ENCODE measurements around the gene CDPF1.
A peak's percentile ranks its signal among the peaks of the same experiment; 100 is the strongest.

CDPF1 gene, protein sequence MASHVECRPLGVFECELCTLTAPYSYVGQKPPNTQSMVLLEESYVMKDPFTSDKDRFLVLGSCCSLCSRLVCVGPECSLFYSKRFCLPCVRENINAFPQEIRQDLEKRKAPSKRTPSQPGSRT

DNA sequence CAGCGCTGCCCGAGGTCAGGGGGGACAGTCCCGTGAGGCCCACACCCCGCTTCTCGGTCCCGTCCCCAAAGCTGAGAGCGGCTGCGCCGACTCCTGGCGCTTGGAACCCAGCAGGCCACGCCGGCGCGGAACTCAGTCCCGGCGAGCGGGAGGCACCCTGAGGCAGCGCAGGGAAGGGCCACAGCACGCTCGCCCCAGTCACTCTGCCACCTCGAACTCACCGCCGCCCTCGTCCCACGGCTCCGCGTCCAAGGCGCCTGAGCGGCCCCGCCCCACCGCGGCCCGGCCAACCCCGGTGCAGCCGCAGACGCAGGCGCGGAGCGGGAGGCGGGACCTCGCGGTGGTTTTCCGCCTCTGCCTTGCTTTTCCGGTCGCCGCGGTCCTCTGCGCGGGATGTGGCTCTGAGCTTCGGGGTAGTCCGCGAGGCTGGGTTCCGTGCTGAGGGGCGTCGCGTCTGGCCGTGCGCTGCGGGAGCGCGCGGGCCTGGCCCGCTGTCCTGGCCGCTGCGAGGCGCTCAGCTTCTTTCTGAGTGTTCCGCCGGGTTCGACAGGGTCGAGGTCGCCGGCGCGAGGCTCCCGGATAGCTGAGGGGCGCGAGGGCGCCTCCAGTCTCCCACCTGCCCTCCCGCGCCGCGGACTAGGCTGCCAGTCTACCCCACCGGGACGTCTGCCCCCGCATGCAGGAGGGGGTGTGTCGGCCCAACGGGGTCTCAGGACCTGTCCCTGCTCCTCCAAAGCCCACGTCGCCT lies at the start of gene CDPF1:
Gene CDPF1 (minus strand): TSS at position 259 of the 748 bp plus-strand sequence. CDS start 2,009 bp downstream, outside the sequence.
- Histone ChIP-seq H3K36me3 (no peaks in the 10 kb centered on the region), H3K9me3 (ENCODE audit: severe bottlenecking) (peaks cover 2% of the 10 kb centered on the region), H3K27me3 (ENCODE audit: insufficient read depth, low read depth, severe bottlenecking) (no peaks in the 10 kb centered on the region), H3K4me3 (ENCODE audit: low read depth, low read length) (peak within 1 kb of the TSS; percentile 87), H3K27ac (peak within 1 kb of the TSS; percentile 90)
- TF ChIP-seq, protein P1, sequence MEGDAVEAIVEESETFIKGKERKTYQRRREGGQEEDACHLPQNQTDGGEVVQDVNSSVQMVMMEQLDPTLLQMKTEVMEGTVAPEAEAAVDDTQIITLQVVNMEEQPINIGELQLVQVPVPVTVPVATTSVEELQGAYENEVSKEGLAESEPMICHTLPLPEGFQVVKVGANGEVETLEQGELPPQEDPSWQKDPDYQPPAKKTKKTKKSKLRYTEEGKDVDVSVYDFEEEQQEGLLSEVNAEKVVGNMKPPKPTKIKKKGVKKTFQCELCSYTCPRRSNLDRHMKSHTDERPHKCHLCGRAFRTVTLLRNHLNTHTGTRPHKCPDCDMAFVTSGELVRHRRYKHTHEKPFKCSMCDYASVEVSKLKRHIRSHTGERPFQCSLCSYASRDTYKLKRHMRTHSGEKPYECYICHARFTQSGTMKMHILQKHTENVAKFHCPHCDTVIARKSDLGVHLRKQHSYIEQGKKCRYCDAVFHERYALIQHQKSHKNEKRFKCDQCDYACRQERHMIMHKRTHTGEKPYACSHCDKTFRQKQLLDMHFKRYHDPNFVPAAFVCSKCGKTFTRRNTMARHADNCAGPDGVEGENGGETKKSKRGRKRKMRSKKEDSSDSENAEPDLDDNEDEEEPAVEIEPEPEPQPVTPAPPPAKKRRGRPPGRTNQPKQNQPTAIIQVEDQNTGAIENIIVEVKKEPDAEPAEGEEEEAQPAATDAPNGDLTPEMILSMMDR (IDR thresholded peaks at IDR 0.05; ENCODE audit: low read depth, low read length), result no peak
- DNase-seq, result peak; percentile 93

DNA sequence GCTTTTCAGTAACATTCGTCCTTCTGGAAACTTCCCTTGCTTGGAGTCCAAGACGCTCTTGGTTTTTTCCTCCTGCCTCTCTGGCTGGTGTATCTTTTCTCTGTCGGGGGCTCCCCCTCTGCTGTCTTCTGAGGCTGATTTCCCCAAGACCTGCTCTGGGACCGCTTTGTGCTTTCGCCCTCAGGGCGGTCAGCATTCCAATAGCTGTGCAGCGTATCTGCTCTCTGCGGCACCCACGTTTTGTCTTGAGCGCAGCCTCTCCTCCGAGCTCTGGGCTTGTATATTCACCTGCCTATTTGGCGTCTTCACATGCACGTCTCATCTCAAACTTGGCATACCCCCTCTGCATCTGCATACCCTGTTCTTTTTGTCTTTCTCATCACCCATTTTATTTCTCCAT lies 49.0 kb upstream of the CDPF1 start:
- Histone ChIP-seq H3K36me3 (peaks cover 51% of the 10 kb centered on the region), H3K27ac (no peak overlapping the region), H3K4me3 (ENCODE audit: low read depth, low read length) (no peak overlapping the region)

DNA sequence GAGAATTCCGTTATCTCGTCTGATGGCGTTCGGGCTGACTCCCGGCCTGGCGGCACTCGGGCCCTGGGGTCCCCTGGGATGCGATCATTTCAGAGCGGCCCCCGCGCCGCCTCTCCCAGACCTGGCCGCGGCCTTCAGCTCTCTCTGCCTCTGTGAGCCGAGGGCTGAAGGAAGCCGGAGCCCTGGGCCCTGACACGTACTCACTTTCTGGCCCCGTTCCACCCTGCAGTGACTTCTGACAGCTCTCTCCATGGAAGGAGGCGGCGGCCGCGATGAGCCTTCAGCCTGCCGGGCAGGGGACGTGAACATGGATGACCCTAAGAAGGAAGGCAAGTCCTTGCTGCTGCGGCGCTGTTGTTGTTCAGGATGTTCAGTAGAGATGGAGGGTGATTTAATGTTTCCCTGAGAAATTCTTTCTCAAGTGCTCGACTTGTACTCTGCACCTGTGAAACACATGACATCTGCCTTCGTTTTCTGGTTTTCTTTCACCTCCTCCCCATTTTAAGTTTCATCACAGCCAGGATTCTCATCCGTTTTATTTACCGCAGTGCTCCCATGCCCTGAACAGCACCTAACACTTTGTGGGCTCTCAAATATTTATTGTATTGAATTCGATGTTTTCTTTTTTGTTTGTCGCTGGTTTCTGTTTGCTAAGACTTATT lies 47.2 kb upstream of the CDPF1 start:
- TF ChIP-seq, protein P1 (IDR thresholded peaks at IDR 0.05; ENCODE audit: low read depth, low read length), result no peak

More for the DNA sequence above, 49.0 kb upstream of the CDPF1 start:
- Histone ChIP-seq H3K27me3 (ENCODE audit: insufficient read depth, low read depth, severe bottlenecking) (no peaks in the 10 kb centered on the region), H3K9me3 (ENCODE audit: severe bottlenecking) (no peaks in the 10 kb centered on the region)
- TF ChIP-seq, protein P1 (IDR thresholded peaks at IDR 0.05; ENCODE audit: low read depth, low read length), result no peak
- no peak for DNase-seq

DNA sequence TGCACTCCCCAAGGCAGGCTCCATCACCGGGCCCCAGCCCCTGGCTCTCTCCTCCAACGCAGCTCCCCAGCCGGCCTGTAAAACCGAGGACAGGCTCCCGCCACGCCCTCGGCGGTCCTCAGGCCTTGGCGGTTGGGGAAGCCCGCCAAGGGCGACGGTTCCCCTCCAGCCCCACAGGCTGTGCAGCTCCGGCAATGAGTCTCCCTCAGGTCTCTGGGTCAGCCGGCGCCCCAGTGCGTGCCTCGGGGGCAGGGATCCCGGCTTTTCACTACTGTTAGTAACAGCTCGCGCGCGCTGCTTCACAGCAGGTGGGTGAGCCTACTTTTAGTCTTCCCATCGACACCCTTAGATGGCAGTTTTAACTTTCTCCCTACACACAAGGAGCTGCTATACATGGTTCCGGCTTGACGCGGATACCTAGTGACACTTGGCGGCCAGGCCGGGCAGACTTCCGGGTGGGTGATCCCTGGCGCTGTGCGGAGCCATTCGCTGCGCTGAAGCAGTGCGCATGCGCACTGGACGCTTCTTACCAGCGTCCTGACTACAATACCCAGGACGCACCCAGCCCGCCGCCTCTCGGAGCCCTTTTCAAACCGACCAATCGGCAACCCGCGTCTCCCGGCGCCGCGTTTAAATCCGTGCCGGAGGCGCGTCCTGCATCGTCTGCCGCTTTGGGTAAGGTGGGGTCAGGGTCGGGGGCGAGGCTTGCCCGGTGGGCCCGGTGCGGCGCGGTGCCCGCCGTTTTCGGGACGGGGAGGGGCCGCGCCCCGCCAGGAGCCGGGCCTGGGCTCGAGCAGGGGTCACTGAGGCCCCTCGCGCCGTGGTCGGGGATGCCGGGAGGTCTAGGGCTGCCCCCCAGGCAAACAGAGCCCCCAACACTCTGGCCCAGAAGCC lies 46.4 kb upstream of the CDPF1 start, which contains the start of gene GTSE1:
Gene GTSE1 (plus strand): TSS at position 614 of the 894 bp plus-strand sequence. CDS start 531 bp downstream, outside the sequence.
- peak within 1 kb of the TSS; percentile 82 for H3K4me3 ChIP-seq (ENCODE audit: low read depth, low read length)
- no peaks in the 10 kb centered on the region for H3K9me3 ChIP-seq (ENCODE audit: severe bottlenecking)
- peak; percentile 98 for DNase-seq
- peak within 1 kb of the TSS; percentile 85 for H3K27ac ChIP-seq
- peaks cover 45% of the 10 kb centered on the region for H3K36me3 ChIP-seq
- no peaks in the 10 kb centered on the region for H3K27me3 ChIP-seq (ENCODE audit: insufficient read depth, low read depth, severe bottlenecking)
- TF ChIP-seq, protein P1 (IDR thresholded peaks at IDR 0.05; ENCODE audit: low read depth, low read length), result peak; percentile 38; the same call in 1 of the 2 replicates

More for the DNA sequence above, 47.2 kb upstream of the CDPF1 start:
- DNase-seq, result peak; percentile 17
- Histone ChIP-seq H3K27me3 (ENCODE audit: insufficient read depth, low read depth, severe bottlenecking) (no peaks in the 10 kb centered on the region), H3K36me3 (peaks cover 45% of the 10 kb centered on the region), H3K4me3 (ENCODE audit: low read depth, low read length) (peak overlapping the region; percentile 82), H3K9me3 (ENCODE audit: severe bottlenecking) (no peaks in the 10 kb centered on the region), H3K27ac (peak overlapping the region; percentile 85)

DNA sequence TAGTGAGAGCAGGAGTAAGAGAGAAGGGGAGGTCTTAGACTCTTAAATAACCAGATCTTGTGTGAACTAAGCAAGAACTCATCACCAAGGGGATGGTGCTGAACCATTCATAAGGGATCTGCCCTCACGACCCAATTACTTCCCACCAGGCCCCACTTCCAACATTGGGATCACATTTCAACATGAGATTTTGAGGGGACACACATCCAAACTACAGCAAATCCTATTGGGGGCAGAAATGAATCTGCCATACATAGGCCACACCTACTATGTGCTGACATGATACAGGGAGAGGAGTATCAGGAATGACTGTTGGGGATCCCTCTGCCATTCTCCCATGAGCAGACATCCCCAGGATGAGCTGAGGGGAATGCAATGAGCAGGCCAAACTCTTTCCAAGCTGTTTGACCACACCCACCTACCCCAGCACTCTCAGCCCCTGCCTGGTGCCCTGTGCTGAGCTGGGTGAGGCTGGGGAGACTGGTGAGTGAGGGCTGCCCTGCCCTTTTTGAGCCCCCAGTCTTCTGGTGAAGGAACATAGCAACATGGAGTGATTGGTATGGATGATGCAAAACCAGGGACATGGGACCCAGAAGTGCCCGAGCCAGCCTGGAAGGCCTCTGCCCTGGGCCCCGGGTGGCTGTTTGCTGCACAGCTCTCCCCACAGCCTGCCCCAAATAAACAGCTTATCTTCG lies 45.3 kb upstream of the CDPF1 start:
- TF ChIP-seq, protein P1 (IDR thresholded peaks at IDR 0.05; ENCODE audit: low read depth, low read length), result no peak
- H3K9me3 ChIP-seq (ENCODE audit: severe bottlenecking), result no peaks in the 10 kb centered on the region
- H3K27me3 ChIP-seq (ENCODE audit: insufficient read depth, low read depth, severe bottlenecking), result no peaks in the 10 kb centered on the region
- H3K36me3 ChIP-seq, result peaks cover 36% of the 10 kb centered on the region
- H3K27ac ChIP-seq, result peak overlapping the region; percentile 85
- peak overlapping the region; percentile 82 for H3K4me3 ChIP-seq (ENCODE audit: low read depth, low read length)
- peak; percentile 19 for DNase-seq
